ENCODE results near the gene POFUT2. TPM values are rescaled to one million over a fixed set of nuclear protein-coding genes. Genes with fewer than 3 reads are reported as not detected.
A peak's percentile ranks its signal among the peaks of the same experiment; 100 is the strongest.

Gene POFUT2
- total RNA-seq, 2 experiments from 2014 or later = 56.6 to 57.2 TPM

GRCh38 chr21:45225041-45225740 lies 62.5 kb downstream of the POFUT2 start:
- peaks cover 22% of the 10 kb centered on the region for H3K36me3 ChIP-seq (ENCODE audit: insufficient read depth, low read length)
- peaks cover 46% of the 10 kb centered on the region for H3K4me1 Mint-ChIP-seq (ENCODE audit: low read depth)
- no peaks in the 10 kb centered on the region for H3K27me3 Mint-ChIP-seq
- CTCF ChIA-PET = interaction anchor here (0.8 to 0.9 kb wide), 2 partner anchors 12 to 73 kb away, joined by 3 read pairs; no protein-coding TSS in a partner anchor
- H3K36me3 Mint-ChIP-seq (ENCODE audit: low read depth) = peaks cover 25% of the 10 kb centered on the region
- no peaks in the 10 kb centered on the region for H3K27me3 ChIP-seq (ENCODE audit: control insufficient read depth in 1 of 2, insufficient read depth in 2 of 2, low read length in 2 of 2)
- DNase-seq (no peak), ATAC-seq (ENCODE audit: poor library complexity) (no peak)
- H3K4me1 ChIP-seq (ENCODE audit: insufficient read depth, low read length) = peaks cover 47% of the 10 kb centered on the region
- peak overlapping the region; percentile 77 for H3K27ac Mint-ChIP-seq
- POLR2A ChIA-PET = interaction anchor here (1.4 kb wide), 1 partner anchor 62 kb away, joined by 4 read pairs; the partner anchor contains the start of gene POFUT2
- TF ChIP-seq CTCF (IDR thresholded peaks at IDR 0.05) = no peak
- H3K27ac ChIP-seq (ENCODE audit: low read depth in 1 of 2, low read length in 2 of 2) = peak overlapping the region in 1 of 2 donors; percentile 58
- intact Hi-C loops (cut with DNase I, micrococcal nuclease) = no loop called here
- peak overlapping the region; percentile 16 for H3K4me3 Mint-ChIP-seq
- no peaks in the 10 kb centered on the region for H3K9me3 Mint-ChIP-seq
- H3K9me3 ChIP-seq (ENCODE audit: control insufficient read depth in 1 of 2, insufficient read depth in 1 of 2, low read length in 2 of 2) = peaks cover 0 to 3% of the 10 kb centered on the region in 2 experiments
- no peak overlapping the region for H3K4me3 ChIP-seq (ENCODE audit: low read length)

GRCh38 chr21:45224189-45224938 lies 63.3 kb downstream of the POFUT2 start:
- ChIA-PET POLR2A (interaction anchor here (1.4 kb wide), 1 partner anchor 63 kb away, joined by 4 read pairs; the partner anchor contains the start of gene POFUT2), CTCF (interaction anchor here (0.8 to 0.9 kb wide), 2 partner anchors 11 to 72 kb away, joined by 3 read pairs; no protein-coding TSS in a partner anchor)
- peaks cover 33% of the 10 kb centered on the region for H3K36me3 Mint-ChIP-seq (ENCODE audit: low read depth)
- H3K4me3 Mint-ChIP-seq = peak overlapping the region; percentile 16
- H3K4me1 Mint-ChIP-seq (ENCODE audit: low read depth) = peaks cover 46% of the 10 kb centered on the region
- Histone ChIP-seq H3K4me1 (ENCODE audit: insufficient read depth, low read length) (peaks cover 47% of the 10 kb centered on the region), H3K36me3 (ENCODE audit: insufficient read depth, low read length) (peaks cover 23% of the 10 kb centered on the region), H3K9me3 (ENCODE audit: control insufficient read depth in 1 of 2, insufficient read depth in 1 of 2, low read length in 2 of 2) (peaks cover 0 to 3% of the 10 kb centered on the region in 2 experiments), H3K4me3 (ENCODE audit: low read length) (peak overlapping the region; percentile 24), H3K27ac (ENCODE audit: low read depth in 1 of 2, low read length in 2 of 2) (peak overlapping the region in 1 of 2 donors; percentile 58), H3K27me3 (ENCODE audit: control insufficient read depth in 1 of 2, insufficient read depth in 2 of 2, low read length in 2 of 2) (no peaks in the 10 kb centered on the region)
- no peaks in the 10 kb centered on the region for H3K9me3 Mint-ChIP-seq
- intact Hi-C loops (cut with DNase I, micrococcal nuclease) = loop anchor here in 1 of 2 experiments (5.0 kb wide), 1 partner anchor 38 kb away; no protein-coding TSS in a partner anchor
- H3K27me3 Mint-ChIP-seq = no peaks in the 10 kb centered on the region
- TF ChIP-seq CTCF (IDR thresholded peaks at IDR 0.05) = no peak
- ATAC-seq (ENCODE audit: poor library complexity) (peak; percentile 84), DNase-seq (peak; percentile 19 to 91 (median 62))
- H3K27ac Mint-ChIP-seq = peak overlapping the region; percentile 77
